Measurements from ENCODE around the gene SLC15A4.

Gene SLC15A4

DNA sequence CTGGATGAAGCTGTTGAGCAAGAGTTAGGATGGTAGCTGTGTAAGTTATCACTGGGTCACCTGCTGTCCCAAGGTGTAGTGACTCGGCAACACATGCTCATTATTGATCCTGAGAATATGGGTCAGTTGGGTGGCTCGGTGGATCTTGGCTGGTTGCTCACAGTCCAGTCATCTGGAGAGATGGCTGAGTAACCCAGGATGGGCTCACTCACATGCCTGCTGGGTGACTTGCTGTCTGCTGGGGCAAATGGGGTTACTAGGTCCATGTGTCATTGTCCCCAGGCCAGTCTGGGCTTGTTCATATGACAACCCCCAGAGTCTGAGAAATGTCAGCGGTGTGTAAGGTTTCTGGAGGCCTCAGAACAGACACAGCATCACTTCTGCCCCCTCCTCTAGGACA is 69.5 kb downstream of the SLC15A4 start:
- H3K23ac ChIP-seq (ENCODE audit: low read length): no peak overlapping the region
- WGBS (ENCODE audit: extremely low coverage, insufficient coverage, insufficient read length): no CpG with 5 or more reads among the region's 3 CpGs
- no peak overlapping the region for H2BK12ac ChIP-seq (ENCODE audit: low read length)
- no peak overlapping the region for H4K8ac ChIP-seq (ENCODE audit: low read depth, low read length)
- DNase-seq: no peak
- H3K9me3 ChIP-seq (ENCODE audit: insufficient read depth, low read depth, low read length): no peaks in the 10 kb centered on the region
- H3K9ac ChIP-seq (ENCODE audit: low read length): no peak overlapping the region
- no peaks in the 10 kb centered on the region for H3K36me3 ChIP-seq (ENCODE audit: control insufficient read depth in 1 of 2, insufficient read depth in 2 of 2, low read length in 2 of 2)
- no peak overlapping the region for H3K18ac ChIP-seq (ENCODE audit: low read length)
- no peak overlapping the region for H2AK5ac ChIP-seq (ENCODE audit: low read length)
- H4K12ac ChIP-seq (ENCODE audit: low read depth, low read length): no peak overlapping the region
- no peak overlapping the region for H2BK120ac ChIP-seq (ENCODE audit: insufficient read depth, low read length, poor library complexity)
- H2BK5ac ChIP-seq (ENCODE audit: low read depth, low read length, poor library complexity): no peak overlapping the region
- no peak overlapping the region for H2AFZ ChIP-seq (ENCODE audit: insufficient read depth, low read length, poor library complexity)
- no peak overlapping the region for H3K14ac ChIP-seq (ENCODE audit: low read length)
- no peaks in the 10 kb centered on the region for H3K79me2 ChIP-seq (ENCODE audit: control insufficient read depth, insufficient read depth, low read length, poor library complexity)
- no peaks in the 10 kb centered on the region for H3K4me1 ChIP-seq (ENCODE audit: control insufficient read depth in 1 of 2, insufficient read depth in 2 of 2, low read length in 2 of 2)
- no peak overlapping the region for H3K4me3 ChIP-seq (ENCODE audit: low read depth, low read length)
- H3K27ac ChIP-seq (ENCODE audit: low read depth, low read length): no peak overlapping the region
- H3K4me2 ChIP-seq (ENCODE audit: low read length): no peak overlapping the region
- H4K91ac ChIP-seq (ENCODE audit: low read depth, low read length): no peak overlapping the region
- no peaks in the 10 kb centered on the region for H3K27me3 ChIP-seq (ENCODE audit: insufficient read depth, low read length)
- H3K79me1 ChIP-seq (ENCODE audit: low read length): no peaks in the 10 kb centered on the region
- no peak overlapping the region for H3K4ac ChIP-seq (ENCODE audit: low read depth, low read length)

DNA sequence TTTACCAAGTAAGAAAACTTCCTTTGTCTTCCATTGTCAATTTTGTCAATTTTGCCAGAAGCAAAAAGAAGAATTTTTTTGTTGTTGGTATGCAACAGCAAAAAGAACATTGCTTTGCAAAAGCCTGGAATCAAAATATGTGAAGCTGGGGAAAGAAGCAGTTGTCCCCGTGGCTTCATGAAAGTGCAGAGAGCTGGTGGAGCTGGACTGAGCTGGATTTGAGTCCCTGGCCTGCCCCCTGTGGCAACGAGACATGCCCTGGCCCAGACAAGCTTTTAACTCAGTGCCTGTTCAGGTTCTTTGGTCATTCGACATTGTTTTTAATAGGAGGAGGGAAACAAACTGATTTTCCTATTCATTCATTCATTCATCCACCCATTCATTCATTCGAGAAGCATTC is 70.3 kb downstream of the SLC15A4 start:
- Histone ChIP-seq H3K4me2 (ENCODE audit: low read length) (no peak overlapping the region), H3K18ac (ENCODE audit: low read length) (no peak overlapping the region), H2BK120ac (ENCODE audit: insufficient read depth, low read length, poor library complexity) (no peak overlapping the region), H3K27ac (ENCODE audit: low read depth, low read length) (no peak overlapping the region), H3K9me3 (ENCODE audit: insufficient read depth, low read depth, low read length) (no peaks in the 10 kb centered on the region), H2BK5ac (ENCODE audit: low read depth, low read length, poor library complexity) (no peak overlapping the region), H3K36me3 (ENCODE audit: control insufficient read depth in 1 of 2, insufficient read depth in 2 of 2, low read length in 2 of 2) (no peaks in the 10 kb centered on the region), H4K91ac (ENCODE audit: low read depth, low read length) (no peak overlapping the region), H3K79me2 (ENCODE audit: control insufficient read depth, insufficient read depth, low read length, poor library complexity) (no peaks in the 10 kb centered on the region), H3K27me3 (ENCODE audit: insufficient read depth, low read length) (no peaks in the 10 kb centered on the region), H3K9ac (ENCODE audit: low read length) (no peak overlapping the region), H3K4ac (ENCODE audit: low read depth, low read length) (no peak overlapping the region), H2AK5ac (ENCODE audit: low read length) (no peak overlapping the region), H2AFZ (ENCODE audit: insufficient read depth, low read length, poor library complexity) (no peak overlapping the region), H3K23ac (ENCODE audit: low read length) (no peak overlapping the region), H4K12ac (ENCODE audit: low read depth, low read length) (no peak overlapping the region), H2BK12ac (ENCODE audit: low read length) (no peak overlapping the region), H3K79me1 (ENCODE audit: low read length) (no peaks in the 10 kb centered on the region), H3K14ac (ENCODE audit: low read length) (no peak overlapping the region), H4K8ac (ENCODE audit: low read depth, low read length) (no peak overlapping the region), H3K4me3 (ENCODE audit: low read depth, low read length) (no peak overlapping the region), H3K4me1 (ENCODE audit: control insufficient read depth in 1 of 2, insufficient read depth in 2 of 2, low read length in 2 of 2) (no peaks in the 10 kb centered on the region)
- no peak for DNase-seq
- no CpG with 5 or more reads among the region's 4 CpGs for WGBS (ENCODE audit: extremely low coverage, insufficient coverage, insufficient read length)

DNA sequence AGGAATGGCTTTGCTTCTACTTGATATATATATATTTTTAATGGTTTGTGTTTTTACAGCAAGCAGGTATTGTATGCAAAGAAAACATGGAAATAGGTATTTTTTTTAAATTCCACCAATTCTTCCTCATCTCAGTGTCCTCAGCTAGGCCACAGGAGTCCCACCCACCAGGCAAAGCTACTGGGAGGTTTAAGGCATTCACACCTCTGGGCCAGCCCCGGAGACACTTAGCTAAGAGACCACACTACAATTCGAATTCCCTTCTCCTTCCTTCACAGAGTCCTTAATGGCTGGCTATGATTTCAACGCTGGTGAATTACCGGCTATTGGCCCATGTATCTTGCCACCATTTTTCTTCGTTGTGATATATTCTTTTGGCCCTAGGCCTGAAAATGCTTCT is 71.4 kb downstream of the SLC15A4 start:
- no peak for DNase-seq
- H3K9me3 ChIP-seq (ENCODE audit: insufficient read depth, low read depth, low read length): no peaks in the 10 kb centered on the region
- no peaks in the 10 kb centered on the region for H3K79me1 ChIP-seq (ENCODE audit: low read length)
- no peak overlapping the region for H4K8ac ChIP-seq (ENCODE audit: low read depth, low read length)
- H2BK120ac ChIP-seq (ENCODE audit: insufficient read depth, low read length, poor library complexity): no peak overlapping the region
- no peak overlapping the region for H4K91ac ChIP-seq (ENCODE audit: low read depth, low read length)
- H2BK12ac ChIP-seq (ENCODE audit: low read length): no peak overlapping the region
- no peaks in the 10 kb centered on the region for H3K36me3 ChIP-seq (ENCODE audit: control insufficient read depth in 1 of 2, insufficient read depth in 2 of 2, low read length in 2 of 2)
- H3K4ac ChIP-seq (ENCODE audit: low read depth, low read length): no peak overlapping the region
- H2AFZ ChIP-seq (ENCODE audit: insufficient read depth, low read length, poor library complexity): no peak overlapping the region
- H3K14ac ChIP-seq (ENCODE audit: low read length): no peak overlapping the region
- no peak overlapping the region for H3K9ac ChIP-seq (ENCODE audit: low read length)
- H3K4me3 ChIP-seq (ENCODE audit: low read depth, low read length): no peak overlapping the region
- H2BK5ac ChIP-seq (ENCODE audit: low read depth, low read length, poor library complexity): no peak overlapping the region
- H3K79me2 ChIP-seq (ENCODE audit: control insufficient read depth, insufficient read depth, low read length, poor library complexity): no peaks in the 10 kb centered on the region
- no peak overlapping the region for H3K27ac ChIP-seq (ENCODE audit: low read depth, low read length)
- H3K4me2 ChIP-seq (ENCODE audit: low read length): no peak overlapping the region
- H3K27me3 ChIP-seq (ENCODE audit: insufficient read depth, low read length): no peaks in the 10 kb centered on the region
- no peak overlapping the region for H4K12ac ChIP-seq (ENCODE audit: low read depth, low read length)
- H3K18ac ChIP-seq (ENCODE audit: low read length): no peak overlapping the region
- no peaks in the 10 kb centered on the region for H3K4me1 ChIP-seq (ENCODE audit: control insufficient read depth in 1 of 2, insufficient read depth in 2 of 2, low read length in 2 of 2)
- no peak overlapping the region for H2AK5ac ChIP-seq (ENCODE audit: low read length)
- no CpG with 5 or more reads among the region's 5 CpGs for WGBS (ENCODE audit: extremely low coverage, insufficient coverage, insufficient read length)
- no peak overlapping the region for H3K23ac ChIP-seq (ENCODE audit: low read length)

DNA sequence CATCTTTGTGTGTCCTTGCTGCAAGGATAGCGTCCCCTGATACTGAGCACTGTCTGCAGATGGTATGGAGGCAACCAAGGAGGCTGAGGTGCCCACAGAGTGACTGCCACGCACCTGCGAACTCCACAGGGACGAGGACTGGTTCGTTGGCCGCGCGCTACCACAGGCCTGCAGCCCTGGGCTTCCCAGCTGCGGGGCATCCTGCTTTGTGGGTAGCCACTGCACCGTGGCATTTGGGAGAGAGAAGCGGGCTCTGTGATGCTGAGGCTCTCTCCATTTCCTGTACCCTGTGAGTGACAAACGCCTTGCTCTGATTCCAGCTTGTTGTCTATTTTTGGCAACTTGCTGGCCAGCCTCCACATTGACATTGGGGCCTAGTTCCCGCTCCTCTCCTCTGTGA is 76.3 kb downstream of the SLC15A4 start:
- Histone ChIP-seq H3K23ac (ENCODE audit: low read length) (no peak overlapping the region), H4K91ac (ENCODE audit: low read depth, low read length) (no peak overlapping the region), H3K79me1 (ENCODE audit: low read length) (no peaks in the 10 kb centered on the region), H3K27me3 (ENCODE audit: insufficient read depth, low read length) (no peaks in the 10 kb centered on the region), H2BK120ac (ENCODE audit: insufficient read depth, low read length, poor library complexity) (no peak overlapping the region), H3K79me2 (ENCODE audit: control insufficient read depth, insufficient read depth, low read length, poor library complexity) (no peaks in the 10 kb centered on the region), H3K14ac (ENCODE audit: low read length) (no peak overlapping the region), H3K9ac (ENCODE audit: low read length) (no peak overlapping the region), H2AK5ac (ENCODE audit: low read length) (no peak overlapping the region), H3K27ac (ENCODE audit: low read depth, low read length) (no peak overlapping the region), H3K36me3 (ENCODE audit: control insufficient read depth in 1 of 2, insufficient read depth in 2 of 2, low read length in 2 of 2) (no peaks in the 10 kb centered on the region), H2BK5ac (ENCODE audit: low read depth, low read length, poor library complexity) (no peak overlapping the region), H3K4me1 (ENCODE audit: control insufficient read depth in 1 of 2, insufficient read depth in 2 of 2, low read length in 2 of 2) (no peaks in the 10 kb centered on the region), H3K4me3 (ENCODE audit: low read depth, low read length) (no peak overlapping the region), H3K9me3 (ENCODE audit: insufficient read depth, low read depth, low read length) (no peaks in the 10 kb centered on the region), H2AFZ (ENCODE audit: insufficient read depth, low read length, poor library complexity) (no peak overlapping the region), H4K8ac (ENCODE audit: low read depth, low read length) (no peak overlapping the region), H3K4ac (ENCODE audit: low read depth, low read length) (no peak overlapping the region), H4K12ac (ENCODE audit: low read depth, low read length) (no peak overlapping the region), H3K18ac (ENCODE audit: low read length) (no peak overlapping the region), H3K4me2 (ENCODE audit: low read length) (no peak overlapping the region), H2BK12ac (ENCODE audit: low read length) (no peak overlapping the region)
- no peak for DNase-seq
- no CpG with 5 or more reads among the region's 13 CpGs for WGBS (ENCODE audit: extremely low coverage, insufficient coverage, insufficient read length)
